HG02970 (cell line): ENCODE measurements around the gene TK2.
"Not testable (repeated sequence)": the region's sequence is repeated elsewhere in the genome, so short reads cannot be mapped to it uniquely, and the experiment has no call there.

Source experiments
- ATAC-seq: cut with Tn5 transposase; IDR thresholded peaks from one replicate; pipeline ENCODE4 v1.9.1; 2021; ENCODE audit warnings: mild to moderate bottlenecking, moderate library complexity, moderate number of reproducible peaks; ENCODE audit not compliant: unreplicated experiment, low FRiP score

Gene TK2

DNA sequence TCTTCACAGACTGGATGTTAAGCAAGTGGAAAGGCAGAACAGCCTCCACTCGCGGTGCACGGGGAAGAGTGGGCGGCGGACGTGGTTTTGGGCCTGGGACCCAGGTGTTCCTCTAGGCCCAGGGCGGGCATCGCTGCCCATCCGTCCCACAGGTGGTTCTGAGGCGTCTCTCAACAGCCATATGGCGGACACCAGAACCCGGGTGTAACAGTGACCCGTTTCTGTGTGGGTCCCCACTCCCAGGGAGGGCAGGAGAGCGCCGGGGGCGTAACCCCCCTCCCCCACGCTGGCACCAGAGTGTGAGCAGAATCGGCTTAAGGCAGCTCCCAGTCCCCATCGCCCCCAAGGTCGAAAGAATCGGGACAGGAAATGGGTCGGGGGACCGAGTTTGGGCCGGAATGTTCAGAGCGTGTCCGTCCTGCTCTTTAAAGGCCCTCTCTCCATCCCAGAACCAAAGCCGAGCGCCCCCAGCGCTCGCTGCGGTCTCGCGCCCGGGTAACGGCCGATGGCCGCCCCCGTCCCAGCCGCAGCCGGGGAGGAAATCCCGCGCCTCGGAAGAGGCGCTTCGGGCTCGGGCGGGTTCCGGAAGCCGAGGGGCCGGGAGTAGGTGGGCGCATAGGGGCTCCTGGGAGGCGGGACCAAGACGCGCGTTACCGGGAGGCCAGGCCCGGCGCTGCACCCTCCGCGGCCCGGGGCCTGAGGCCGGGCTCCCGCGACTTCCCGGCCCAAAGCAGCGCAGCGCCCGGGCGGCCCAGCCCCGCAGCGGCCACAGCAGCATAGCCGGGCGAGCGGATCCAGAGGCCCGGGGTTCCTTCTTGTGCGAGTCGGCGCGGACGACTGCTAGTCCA lies at the start of gene TK2:
TSS of gene TK2 (minus strand) at position 839 of the 848 bp plus-strand sequence. CDS start at position 778, 61 bp downstream.
- ATAC-seq = no peak

DNA sequence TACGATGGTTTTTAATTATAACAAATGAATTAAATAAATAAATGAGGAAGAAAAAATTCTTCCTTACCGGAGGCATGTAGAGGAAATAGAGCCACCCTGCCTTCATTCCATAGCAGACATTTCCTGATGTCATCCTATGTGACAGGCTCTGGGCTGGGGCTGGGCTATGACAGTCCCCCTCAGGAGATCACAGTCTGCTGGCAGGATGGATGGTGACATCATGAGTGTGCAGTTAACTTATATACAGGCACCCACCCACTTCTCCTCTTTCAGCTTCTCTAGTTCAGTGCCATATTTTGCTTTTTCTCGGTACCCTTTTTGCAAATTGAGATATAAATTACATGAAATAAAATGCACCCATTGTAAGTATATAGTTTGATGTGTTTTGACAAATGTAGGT lies 48.2 kb upstream of the TK2 start:
- no peak for ATAC-seq

DNA sequence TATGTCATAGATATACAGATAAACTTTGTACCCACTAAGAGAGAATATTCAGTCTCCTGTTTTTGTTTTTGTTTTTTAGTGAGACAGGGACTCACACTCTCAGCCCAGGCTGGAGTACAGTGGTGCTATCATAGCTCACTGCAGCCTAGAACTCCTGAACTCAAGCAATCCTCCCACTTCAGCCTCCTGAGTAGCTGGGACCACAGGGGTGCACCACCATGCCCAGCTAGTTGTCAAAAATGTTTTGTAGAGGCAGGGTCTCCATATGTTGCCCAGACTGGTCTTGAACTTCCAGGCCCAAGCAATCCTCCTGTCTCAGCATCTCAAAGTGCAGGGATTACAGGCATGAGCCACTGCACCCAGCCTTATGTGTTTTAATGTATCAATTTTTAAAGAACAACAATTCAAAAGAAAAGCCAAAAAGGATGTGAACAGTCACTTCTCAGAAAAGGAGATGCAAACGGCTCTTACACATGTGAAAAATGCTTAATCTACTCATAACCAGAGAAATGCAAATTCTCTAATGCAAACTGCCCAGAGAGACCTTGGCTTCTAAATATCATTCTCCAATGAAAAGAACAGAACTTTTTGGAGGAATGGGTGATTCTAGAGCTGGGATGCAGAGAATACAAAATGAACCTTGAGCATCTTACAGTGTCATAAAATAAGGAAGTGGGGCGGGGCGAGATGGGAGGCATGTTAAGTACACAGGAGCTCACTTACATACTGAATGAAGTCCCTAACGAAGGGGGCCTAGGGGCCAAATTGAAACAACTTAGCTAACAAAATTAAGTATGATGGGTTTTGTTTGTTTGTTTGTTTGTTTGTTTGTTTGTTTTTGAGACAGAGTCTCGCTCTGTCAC lies 47.3 kb upstream of the TK2 start:
- no peak for ATAC-seq

DNA sequence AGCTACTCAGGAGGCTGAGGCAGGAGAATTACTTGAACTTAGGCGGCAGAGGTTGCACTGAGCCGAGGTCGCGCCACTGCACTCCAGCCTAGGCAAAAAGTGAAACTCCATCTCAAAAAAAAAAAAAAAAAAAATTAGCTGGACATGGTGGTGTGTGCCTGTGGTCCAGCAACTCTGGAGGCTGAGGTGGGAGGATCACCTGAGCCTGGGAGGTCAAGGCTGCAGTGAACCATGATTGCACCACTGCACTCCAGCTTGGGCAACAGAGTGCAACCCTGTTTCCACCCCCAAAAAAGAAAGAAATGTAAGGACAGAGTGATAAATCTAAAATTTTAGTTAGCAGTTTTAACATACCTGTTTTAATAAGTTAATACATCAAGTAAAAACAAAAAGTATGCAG lies 46.6 kb upstream of the TK2 start:
- ATAC-seq = not testable (repeated sequence)

DNA sequence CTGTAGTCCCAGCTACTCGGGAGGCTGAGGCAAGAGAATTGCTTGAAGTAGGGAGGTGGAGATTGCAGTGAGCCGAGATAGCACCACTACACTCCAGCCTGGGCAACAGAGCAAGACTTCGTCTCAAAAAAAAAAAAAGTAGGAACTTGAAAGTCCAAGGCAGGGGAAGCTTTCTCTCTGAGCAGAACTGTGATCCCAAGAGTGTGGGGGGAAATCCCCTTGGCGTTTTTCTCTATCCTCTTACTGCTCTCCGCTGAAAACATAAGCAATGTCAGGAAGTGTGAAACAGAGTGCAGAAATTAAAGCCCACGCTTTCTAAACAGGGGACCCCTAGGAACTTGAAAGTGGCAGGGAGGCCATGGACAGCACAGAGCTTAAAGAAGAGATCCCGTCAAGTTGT lies 44.8 kb upstream of the TK2 start:
- no peak for ATAC-seq

DNA sequence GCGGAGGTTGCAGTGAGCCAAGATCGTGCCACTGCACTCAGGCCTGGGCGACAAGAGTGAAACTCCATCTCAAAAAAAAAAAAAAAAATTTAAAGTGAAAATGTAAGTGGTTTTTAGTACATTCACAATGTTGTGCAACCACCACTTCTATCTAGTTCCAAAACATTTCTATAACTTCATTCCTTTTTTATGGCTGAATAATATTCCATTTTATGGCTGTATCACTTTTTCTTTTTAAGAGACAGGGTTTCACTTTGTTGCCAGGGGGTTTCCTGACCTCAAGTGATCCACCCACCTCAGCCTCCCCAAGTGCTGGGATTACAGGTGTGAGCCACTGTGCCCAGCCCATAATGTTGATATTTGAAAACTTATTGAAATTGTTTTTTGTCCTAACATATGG lies 42.9 kb upstream of the TK2 start:
- no peak for ATAC-seq

DNA sequence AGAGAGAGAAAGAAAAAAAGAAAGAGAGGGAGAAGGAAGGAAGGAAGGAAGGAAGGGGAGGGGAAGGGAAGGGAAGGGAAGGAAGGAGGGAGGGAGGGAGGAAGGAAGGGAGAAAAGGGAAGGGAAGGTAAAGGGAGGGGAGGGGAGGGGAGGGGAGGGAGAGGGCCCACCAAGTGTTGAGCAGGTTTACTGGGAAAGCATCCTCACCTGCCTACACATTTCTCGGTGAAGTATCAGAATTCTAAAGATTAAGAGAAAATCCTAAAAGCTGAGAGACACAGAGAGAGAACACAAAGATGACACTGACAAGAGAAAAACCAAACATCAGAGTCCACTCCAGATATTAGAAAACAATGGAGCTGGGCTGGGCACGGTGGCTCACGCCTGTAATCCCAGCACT lies 42.3 kb upstream of the TK2 start:
- ATAC-seq = no peak

DNA sequence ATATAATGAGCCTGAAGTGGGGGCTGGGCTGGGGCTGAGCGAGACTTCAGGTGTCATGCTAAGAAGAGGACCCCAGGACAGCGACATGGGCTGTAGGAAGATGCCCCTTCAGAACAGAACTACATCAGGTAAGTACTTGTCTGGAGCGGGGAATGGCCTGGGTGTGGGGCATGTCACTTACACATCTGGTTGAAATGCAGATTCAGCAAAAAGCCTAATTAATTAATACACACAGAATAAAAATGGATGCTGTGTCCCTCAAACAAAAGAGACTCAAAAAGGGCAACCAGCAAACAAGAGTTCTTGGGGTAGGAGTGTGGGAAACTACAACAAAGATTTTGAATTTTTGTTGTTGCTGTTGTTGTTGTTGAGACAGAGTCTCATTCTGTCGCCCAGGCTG lies 41.1 kb upstream of the TK2 start:
- ATAC-seq = no peak

DNA sequence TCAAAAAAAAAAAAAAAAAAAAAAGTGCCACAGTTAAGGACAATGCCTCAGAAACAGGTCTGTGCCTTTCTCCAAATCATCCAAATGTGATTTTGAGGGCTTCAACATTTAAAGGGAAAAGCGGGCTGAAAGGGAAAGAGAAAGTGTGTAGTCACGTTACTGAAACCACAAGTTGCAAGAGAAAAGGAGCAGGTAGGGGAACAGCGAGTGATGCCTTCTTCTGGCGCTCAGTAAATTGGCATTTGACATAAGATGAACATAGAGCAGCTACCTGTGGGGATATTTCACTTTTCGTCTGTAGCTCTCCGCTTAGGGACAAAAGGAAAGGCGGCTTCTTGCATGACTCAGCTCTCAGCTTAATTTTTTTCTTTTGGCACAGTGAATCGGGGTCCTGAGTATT lies 40.4 kb upstream of the TK2 start:
- ATAC-seq = no peak

DNA sequence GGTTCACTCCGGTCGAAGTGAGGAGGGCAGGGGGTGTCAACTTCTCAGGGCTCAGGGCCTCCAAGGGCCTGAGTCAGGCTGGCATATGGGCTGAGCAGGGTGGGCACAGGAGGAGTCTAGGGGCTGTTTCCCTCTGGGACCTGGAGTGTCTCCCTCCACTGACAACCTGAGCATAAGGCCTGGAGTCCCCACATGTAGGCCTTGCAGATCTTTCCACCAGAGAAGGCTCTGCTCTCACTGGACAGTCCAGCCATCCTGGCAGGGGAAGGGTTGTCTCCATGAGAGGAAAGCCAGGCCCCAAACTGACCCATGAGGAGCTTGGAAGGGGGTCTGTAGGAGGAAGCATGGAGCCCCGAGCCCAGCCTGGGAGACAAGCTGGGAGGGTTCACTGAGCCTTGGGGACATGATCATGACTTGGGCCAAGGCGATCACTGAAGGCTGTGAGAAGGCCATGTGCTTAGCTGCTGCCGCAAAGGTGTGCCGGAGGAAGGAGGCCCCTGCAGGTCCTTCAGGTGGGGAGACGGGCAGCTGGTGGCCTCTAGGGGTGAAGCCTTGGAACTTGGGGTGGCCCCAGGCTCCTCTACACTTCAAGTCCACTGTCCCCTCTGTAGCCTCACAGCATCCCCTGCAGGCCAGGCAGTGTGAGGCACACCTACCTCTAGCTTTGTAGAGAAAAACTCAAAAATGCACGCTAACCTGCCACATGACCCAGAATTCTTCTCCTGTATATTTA lies 39.2 kb upstream of the TK2 start:
- no peak for ATAC-seq

DNA sequence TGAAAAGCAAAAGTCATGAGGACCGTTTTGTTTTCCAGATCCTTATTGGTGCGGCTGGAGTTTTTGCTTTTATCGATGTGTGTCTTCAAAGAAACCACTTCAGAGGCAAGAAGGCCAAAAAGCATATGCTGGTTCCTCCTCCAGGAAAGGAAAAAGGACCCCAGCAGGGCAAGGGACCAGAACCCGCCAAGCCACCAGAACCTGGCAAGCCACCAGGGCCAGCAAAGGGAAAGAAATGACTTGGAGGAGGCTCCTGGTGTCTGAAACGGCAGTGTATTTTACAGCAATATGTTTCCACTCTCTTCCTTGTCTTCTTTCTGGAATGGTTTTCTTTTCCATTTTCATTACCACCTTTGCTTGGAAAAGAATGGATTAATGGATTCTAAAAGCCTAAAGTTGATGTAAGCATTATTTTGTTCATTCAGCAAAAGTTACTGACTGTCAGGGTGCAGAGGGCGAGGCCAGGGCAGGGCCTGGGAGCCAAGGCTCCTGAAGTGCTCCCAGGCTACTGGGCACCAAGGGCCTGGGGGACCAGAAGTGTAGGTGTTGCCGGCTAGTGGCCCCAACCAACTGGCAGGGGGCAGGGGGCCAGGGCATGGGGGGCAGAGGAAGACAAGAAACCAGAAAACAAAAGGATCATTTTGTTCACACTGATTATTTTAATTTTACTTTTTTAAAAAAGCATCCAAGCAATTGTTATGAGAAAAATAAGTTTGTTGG lies 38.1 kb upstream of the TK2 start:
- no peak for ATAC-seq

DNA sequence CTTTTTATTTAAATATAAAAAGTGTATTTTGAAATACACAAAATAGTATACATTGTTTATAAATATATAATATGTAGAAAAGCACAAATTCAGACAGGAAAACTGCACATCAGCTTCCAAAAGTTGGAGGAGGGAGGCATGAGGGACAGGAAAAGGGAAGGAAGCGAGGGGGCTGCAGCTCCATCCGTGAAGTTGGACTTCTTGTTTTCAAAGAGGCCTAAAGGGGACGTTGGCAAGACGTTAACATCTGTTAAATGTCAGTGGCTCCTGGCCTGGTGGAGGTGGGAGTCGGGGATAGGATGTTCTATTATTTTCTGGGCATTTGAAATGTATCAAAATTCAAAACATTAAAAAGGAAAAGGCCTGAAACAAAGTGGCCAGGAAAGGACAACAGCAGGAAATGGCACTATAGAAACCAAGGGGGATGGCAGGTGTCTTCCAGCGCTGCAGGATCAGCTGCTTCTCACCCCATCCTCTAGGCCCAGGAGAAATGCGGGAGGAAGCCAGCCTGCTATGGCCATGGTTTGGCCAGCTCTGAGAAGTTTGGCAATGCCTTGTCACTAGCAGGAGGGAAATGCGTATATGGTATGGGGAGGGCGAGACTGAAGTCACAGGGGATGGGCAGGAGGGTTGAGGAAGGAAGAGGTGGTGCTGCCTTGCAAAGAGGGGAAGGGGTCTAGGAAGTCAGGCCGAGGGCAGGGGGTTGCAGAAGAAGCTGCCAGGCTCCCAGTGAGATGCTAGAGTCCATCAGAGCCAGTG lies 35.7 kb upstream of the TK2 start:
- no peak for ATAC-seq

DNA sequence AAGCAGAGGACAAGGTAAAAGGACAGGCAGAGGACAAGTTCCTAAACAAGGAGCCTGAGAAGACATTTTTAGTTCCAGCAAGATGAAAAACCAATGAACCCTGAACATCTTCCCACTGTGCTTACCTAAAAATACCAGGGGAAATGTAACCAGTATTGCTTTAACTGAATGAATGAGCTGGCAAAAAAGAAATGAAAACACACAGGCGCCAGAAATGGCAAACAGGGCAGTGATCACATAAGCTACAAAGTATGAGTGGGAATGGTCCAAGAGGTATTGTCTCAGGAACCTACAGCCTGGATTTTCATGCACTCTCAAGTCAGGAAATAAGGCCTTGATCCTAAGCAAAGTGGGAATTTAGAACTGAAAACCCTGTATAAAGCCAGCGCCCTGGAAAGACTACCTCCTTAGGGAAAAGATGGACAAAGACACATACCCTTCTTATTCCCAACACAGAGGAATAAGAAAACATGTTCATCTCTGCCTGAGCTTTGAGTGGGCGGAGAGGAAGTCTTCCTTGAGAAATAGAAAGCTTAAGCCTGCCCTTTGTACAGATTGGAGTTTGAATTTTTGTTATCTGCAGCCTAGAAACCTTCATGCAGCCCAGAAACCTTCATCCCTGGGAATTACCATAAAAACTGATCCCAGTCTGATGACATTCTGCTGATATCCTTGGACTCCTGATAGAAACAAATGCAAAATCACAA lies 31.5 kb upstream of the TK2 start:
- ATAC-seq = no peak

DNA sequence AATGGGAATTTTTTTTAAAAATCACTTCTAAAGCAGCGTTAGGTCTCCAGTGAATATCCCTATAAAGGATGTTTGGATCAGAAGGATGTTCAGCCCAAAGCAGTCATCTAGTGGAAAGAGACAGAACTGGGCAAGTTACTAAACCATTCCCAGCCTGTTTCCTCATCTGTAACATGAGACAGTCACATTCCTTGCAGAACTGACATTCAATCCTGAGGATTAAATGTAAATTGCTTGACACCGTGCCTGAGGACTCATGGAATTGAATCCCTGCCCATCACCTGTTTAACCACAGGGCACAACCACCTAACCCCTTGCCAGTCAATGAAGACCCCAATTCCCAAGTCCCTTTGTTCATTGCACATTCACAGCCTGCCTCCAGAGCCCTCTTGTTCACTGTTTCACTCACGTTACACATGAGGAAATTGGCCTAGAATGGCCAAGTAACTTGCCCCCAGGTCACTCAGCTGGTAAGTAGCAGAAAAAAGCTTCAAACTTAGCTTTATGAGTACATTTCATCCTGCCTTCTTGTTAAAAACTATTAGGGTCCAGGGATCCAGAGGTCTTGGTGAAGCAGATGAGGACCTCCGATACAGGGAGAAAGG lies 30.8 kb upstream of the TK2 start:
- no peak for ATAC-seq

DNA sequence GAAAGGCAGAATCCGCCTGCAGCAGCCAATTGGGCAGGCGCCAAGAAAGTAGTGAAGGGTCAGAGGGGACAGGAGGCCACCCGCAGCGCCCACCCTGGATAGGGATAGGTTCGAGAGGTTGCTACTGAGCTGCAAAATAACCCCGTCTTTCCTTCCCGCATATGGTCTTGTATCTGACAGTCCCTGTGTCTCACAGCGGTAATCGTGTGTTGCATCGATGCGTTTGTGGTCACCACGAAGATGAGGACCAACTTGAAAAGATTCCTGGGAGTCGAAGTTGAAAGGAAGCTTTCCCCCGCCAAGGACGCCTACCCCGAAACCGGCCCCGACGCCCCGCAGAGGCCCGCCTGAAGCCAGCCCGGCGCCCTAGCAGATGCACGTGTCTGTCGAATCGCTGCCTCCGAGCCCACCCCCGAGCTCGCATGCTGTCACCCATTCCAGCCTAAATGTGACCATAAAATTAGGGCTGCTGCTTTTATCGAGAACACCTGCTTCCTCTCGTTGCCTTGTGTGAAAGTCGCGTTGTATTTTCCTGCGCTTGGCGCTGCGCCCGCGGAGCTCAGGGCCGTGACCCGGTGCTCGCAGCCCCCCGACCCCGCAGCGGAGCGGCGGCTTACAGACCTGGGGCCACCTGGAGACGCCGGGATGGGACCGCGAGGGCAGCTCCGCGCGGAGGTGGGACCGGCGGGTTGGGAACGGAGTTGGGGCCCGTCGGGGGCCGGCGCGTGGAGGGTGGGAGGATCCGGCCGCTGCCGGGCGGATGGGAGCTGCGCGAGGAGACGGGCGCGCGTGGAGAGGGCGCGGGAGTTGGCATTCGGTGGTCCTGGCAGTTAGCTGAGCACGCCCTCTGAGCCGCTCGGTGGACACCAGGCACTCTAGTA lies 29.0 kb upstream of the TK2 start, which contains the start of gene CMTM2:
TSS of gene CMTM2 (plus strand) at position 813 of the 881 bp plus-strand sequence. CDS start 145 bp downstream, outside the sequence.
- no peak for ATAC-seq

DNA sequence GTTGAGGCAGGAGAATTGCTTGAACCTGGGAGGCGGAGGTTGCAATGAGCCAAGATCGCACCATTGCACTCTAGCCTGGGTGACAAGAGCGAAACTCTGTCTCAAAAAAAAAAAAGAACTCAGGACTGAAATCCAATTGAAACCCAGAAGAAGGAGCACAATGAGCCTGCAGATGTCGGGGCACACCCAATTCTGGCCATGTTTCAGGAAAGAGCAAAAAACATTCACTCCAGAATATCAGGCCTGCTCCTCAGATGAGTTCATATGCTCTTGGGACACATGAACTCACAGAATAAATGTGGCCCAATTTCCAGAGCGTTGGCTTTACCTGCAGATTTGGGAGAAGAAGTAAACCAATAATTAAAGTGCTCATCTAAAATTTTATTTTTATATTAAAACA lies 26.4 kb upstream of the TK2 start:
- ATAC-seq = no peak

DNA sequence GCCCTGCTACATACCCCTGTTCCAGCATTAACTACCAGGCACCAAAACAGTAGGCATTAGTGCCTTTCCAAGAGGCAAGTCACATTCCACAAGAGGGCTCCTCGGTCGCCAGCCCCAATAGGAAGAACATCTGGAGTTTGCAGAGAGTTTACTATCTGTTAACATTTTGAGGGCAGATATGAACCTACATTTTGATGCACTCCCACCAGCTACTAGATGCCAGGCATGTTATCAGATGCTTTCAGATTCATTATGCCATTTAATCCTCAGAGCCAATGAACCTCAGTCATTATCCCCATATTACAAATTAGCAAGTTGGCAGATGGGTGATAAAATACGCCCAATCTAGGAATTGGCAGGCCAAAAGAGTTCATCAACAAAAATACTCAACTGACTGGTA lies 25.1 kb upstream of the TK2 start:
- ATAC-seq = no peak

DNA sequence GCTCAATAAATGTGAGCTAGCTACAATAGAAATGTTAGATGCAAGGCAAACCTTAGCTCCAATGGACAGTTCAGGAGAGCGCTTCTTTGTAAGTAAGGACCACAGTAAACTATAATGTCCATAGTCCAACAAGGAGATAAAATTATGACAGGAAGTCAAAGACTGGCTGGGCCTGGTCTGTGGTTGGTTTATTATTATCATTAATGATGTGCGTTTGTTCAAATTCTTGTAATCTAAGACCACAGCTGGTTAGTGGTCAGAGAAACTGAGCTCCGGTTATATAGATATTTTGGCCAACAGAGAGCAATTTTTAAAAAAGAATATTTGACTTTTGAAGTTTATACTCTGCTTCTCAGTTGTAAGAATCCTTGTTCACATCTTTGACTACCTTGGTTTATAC lies 24.6 kb upstream of the TK2 start:
- no peak for ATAC-seq
